ENCODE data around the gene TEAD1. TPM values are rescaled to one million over a fixed set of nuclear protein-coding genes. Genes with fewer than 3 reads are reported as not detected.
A peak's percentile ranks its signal among the peaks of the same experiment; 100 is the strongest.

The TEAD1 gene
- total RNA-seq, 6 experiments from 2014 or later, result 28.3 to 41.5 (median 32.2) TPM

- Histone ChIP-seq H3K4me3 (no peak overlapping the region), H3K36me3 (peaks cover 0 to 3% (median 0%) of the 10 kb centered on the region in 4 donors), H3K27me3 (no peaks in the 10 kb centered on the region), H3K9me3 (no peaks in the 10 kb centered on the region), H3K4me1 (peaks cover 0 to 5% (median 0%) of the 10 kb centered on the region in 4 donors), H3K27ac (peak overlapping the region in 1 of 3 donors; percentile 7)
- DNase-seq (peak; percentile 77 to 85 (median 77)), ATAC-seq (peak; percentile 95 to 97 (median 96))
- WGBS (ENCODE audit: insufficient coverage, low coverage, low lambda C conversion rate, missing lambda C conversion rate), result 10% methylated on average over 6 of the region's 6 CpGs
- intact Hi-C loops (cut with DNase I), result loop anchor here in 1 of 2 donors (10.0 kb wide), 1 partner anchor 174 kb away; no protein-coding TSS in a partner anchor
- TF ChIP-seq CTCF (IDR thresholded peaks at IDR 0.05) (peak; percentile 62 to 81 (median 78)), POLR2A (IDR thresholded peaks at IDR 0.05) (no peak)
These were observed 214.4 kb downstream of the TEAD1 start for GRCh38 chr11:12888525-12889158.

DNA sequence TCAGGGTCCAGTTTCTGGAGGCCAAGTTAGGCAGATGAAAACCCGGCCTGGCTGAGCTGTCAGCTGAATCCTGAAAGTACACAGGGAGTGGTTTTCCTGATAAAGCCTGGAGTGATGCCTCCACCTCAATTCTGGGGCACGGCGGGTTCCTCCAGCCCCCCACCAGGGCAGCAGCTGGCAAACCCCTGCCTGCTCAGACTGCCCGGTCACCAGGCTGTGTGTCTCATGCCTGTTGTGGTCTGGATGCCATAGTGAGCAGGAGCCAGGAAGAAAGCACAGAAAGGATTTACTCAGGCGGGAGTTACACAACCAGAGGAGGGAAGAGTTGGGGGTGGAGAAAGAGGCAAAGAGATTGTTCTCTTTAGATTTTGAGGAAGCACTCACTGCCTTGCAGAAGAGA, 215.0 kb downstream of the TEAD1 start:
- Histone ChIP-seq H3K27me3 (no peaks in the 10 kb centered on the region), H3K36me3 (peaks cover 0 to 3% (median 0%) of the 10 kb centered on the region in 4 donors), H3K4me3 (no peak overlapping the region), H3K9me3 (no peaks in the 10 kb centered on the region), H3K27ac (peak overlapping the region in 1 of 3 donors; percentile 7), H3K4me1 (peaks cover 0 to 5% (median 0%) of the 10 kb centered on the region in 4 donors)
- ATAC-seq, result peak in 3 of 4 donors; percentile 8 to 44 (median 36)
- 39% methylated on average over 5 of the region's 5 CpGs for WGBS (ENCODE audit: insufficient coverage, low coverage, low lambda C conversion rate, missing lambda C conversion rate)
- no peak for TF ChIP-seq POLR2A (IDR thresholded peaks at IDR 0.05)
- TF ChIP-seq CTCF (IDR thresholded peaks at IDR 0.05), result no peak
- DNase-seq, result no peak
- intact Hi-C loops (cut with DNase I), result loop anchor here in 1 of 2 donors (10.0 kb wide), 1 partner anchor 174 kb away; no protein-coding TSS in a partner anchor

- H3K9me3 ChIP-seq, result no peaks in the 10 kb centered on the region
- 69% methylated on average over 5 of the region's 5 CpGs for WGBS (ENCODE audit: insufficient coverage, low coverage, low lambda C conversion rate, missing lambda C conversion rate)
- intact Hi-C loops (cut with DNase I), result loop anchor here (5.0 to 10.0 kb wide), 2 partner anchors 286 to 288 kb away; no protein-coding TSS in a partner anchor
- no peak for TF ChIP-seq CTCF (IDR thresholded peaks at IDR 0.05)
- TF ChIP-seq POLR2A (IDR thresholded peaks at IDR 0.05), result no peak
- DNase-seq, result no peak
- no peak overlapping the region for H3K4me3 ChIP-seq
- ATAC-seq, result no peak
- H3K27me3 ChIP-seq, result no peaks in the 10 kb centered on the region
- peaks cover 0 to 5% (median 0%) of the 10 kb centered on the region in 4 donors for H3K4me1 ChIP-seq
- peaks cover 0 to 3% (median 0%) of the 10 kb centered on the region in 4 donors for H3K36me3 ChIP-seq
- no peak overlapping the region for H3K27ac ChIP-seq
These were observed 216.3 kb downstream of the TEAD1 start for GRCh38 chr11:12890476-12890875.

DNA sequence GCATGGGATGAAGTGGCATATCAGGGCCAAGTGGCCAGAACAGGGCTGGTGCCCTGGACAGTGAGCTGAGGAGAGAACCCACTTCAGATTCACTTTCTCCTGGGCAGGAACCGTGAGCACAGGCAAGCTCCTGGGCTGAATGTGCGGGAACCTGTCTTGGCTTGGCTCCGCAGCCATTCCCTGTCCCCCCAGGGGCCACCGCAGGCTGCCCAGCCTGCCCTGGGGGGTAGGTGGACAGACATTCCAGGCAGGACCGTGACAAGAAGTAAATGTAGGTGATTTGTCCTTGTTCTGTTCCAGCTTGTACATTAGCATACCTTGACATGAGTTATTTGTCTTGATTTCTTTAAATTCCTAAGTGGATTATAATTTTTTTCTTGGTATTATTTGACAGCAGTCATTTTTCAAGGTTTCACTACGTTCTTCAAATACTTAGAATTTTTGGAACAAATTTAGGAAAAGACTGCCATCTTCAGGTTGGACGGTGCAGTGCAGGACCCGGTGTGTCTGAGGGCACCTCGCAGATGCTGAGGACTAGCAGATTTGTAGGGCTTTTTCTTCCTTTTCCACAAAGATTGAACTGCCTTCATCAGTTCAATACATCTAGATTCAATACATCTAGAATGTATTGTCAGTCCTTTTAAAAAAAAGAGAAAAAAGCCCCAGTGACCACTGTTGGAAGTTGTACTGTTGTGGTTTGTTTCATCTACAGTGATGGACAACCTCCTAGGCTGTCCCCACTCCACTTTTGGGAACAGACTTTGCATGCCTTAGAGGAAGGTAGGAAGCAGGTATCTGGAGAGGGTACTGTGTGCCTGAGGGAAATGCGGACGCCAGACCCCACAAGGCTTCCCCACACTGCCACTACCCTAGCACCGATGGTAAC, 219.8 kb downstream of the TEAD1 start:
- Histone ChIP-seq H3K36me3 (peaks cover 0 to 3% (median 0%) of the 10 kb centered on the region in 4 donors), H3K27me3 (no peaks in the 10 kb centered on the region), H3K4me3 (no peak overlapping the region), H3K9me3 (no peaks in the 10 kb centered on the region), H3K27ac (no peak overlapping the region), H3K4me1 (peaks cover 0 to 3% (median 0%) of the 10 kb centered on the region in 4 donors)
- peak in 2 of 3 donors; percentile 37 to 53 for DNase-seq
- 51% methylated on average over 9 of the region's 12 CpGs for WGBS (ENCODE audit: insufficient coverage, low coverage, low lambda C conversion rate, missing lambda C conversion rate)
- intact Hi-C loops (cut with DNase I), result loop anchor here (5.0 to 10.0 kb wide), 2 partner anchors 289 to 292 kb away; no protein-coding TSS in a partner anchor
- peak; percentile 72 to 75 (median 74) for ATAC-seq
- TF ChIP-seq CTCF (IDR thresholded peaks at IDR 0.05) (peak; percentile 81 to 88 (median 84)), POLR2A (IDR thresholded peaks at IDR 0.05) (no peak)
